ENCODE results near the gene KBTBD4. TPM values are rescaled to one million over a fixed set of nuclear protein-coding genes. Genes with fewer than 3 reads are reported as not detected.

The KBTBD4 gene
- total RNA-seq, 2 donors from 2014 or later, result 26.8 to 30.6 TPM

DNA sequence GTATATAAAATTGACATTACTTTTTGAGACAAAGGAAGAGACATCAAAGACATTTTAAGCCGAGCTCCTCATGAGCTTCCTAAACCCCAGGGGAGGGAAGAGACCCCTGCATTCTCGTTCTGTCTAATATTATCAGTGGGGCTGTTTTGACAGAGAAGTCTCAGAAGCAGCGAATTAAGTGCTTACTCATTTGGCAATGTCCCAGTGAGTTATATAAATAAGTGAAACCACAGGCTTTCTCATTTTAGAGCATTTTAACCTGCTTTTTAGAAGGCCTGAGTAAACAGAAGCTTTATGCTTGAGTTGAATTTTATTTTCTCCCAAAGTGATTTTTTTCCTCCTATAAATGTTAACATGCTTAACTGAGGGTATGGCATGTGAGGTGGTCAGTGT is 38.6 kb upstream of the KBTBD4 start:
- intact Hi-C loops (cut with DNase I), result no loop called here
- 38% methylated on average over 3 of the region's 3 CpGs for WGBS
- H3K9me3 ChIP-seq, result no peaks in the 10 kb centered on the region
- TF ChIP-seq, protein P1, sequence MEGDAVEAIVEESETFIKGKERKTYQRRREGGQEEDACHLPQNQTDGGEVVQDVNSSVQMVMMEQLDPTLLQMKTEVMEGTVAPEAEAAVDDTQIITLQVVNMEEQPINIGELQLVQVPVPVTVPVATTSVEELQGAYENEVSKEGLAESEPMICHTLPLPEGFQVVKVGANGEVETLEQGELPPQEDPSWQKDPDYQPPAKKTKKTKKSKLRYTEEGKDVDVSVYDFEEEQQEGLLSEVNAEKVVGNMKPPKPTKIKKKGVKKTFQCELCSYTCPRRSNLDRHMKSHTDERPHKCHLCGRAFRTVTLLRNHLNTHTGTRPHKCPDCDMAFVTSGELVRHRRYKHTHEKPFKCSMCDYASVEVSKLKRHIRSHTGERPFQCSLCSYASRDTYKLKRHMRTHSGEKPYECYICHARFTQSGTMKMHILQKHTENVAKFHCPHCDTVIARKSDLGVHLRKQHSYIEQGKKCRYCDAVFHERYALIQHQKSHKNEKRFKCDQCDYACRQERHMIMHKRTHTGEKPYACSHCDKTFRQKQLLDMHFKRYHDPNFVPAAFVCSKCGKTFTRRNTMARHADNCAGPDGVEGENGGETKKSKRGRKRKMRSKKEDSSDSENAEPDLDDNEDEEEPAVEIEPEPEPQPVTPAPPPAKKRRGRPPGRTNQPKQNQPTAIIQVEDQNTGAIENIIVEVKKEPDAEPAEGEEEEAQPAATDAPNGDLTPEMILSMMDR (IDR thresholded peaks at IDR 0.05), result no peak
- TF ChIP-seq POLR2AphosphoS5 (IDR thresholded peaks at IDR 0.05), result no peak
- TF ChIP-seq POLR2A (IDR thresholded peaks at IDR 0.05), result no peak
- H3K36me3 ChIP-seq, result no peaks in the 10 kb centered on the region
- no peaks in the 10 kb centered on the region for H3K4me1 ChIP-seq (replicated peaks)
- no peak for DNase-seq (ENCODE audit: low spot score)
- H3K27ac ChIP-seq, result no peak overlapping the region
- H3K4me3 ChIP-seq, result no peak overlapping the region
- no peaks in the 10 kb centered on the region for H3K27me3 ChIP-seq (replicated peaks; ENCODE audit: insufficient read depth)

DNA sequence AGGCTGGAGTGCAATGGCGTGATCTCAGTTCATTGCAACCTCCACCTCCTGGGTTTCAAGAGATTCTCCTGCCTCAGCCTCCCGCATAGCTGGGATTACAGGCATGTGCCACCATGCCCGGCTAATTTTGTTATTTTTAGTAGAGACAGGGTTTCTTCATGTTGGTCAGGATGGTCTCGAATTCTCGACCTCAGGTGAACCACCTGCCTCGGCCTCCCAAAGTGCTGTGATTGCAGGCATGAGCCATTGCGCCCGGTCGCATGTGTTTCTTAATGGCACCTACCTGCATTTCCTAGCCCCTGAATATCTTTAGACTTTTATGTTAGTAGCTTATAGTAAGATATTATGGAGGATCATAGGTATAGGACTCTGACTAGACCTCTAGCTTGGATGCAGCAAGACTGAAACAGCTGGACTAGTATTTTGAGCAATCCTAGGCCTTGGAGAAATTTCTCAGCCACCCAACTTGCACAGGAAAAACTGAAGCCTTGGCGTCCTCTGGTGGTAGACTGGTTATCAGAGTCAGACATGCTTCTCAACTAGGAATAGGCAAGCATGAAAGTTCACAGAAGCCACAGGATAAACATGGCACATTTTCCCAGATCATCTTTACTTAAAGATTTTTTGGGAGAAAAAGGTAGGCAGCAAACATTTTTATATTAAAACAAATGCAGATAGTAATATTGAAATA is 38.1 kb upstream of the KBTBD4 start:
- no peaks in the 10 kb centered on the region for H3K27me3 ChIP-seq (replicated peaks; ENCODE audit: insufficient read depth)
- H3K4me1 ChIP-seq (replicated peaks), result no peaks in the 10 kb centered on the region
- no peaks in the 10 kb centered on the region for H3K36me3 ChIP-seq
- intact Hi-C loops (cut with DNase I), result no loop called here
- H3K9me3 ChIP-seq, result no peaks in the 10 kb centered on the region
- TF ChIP-seq POLR2A (IDR thresholded peaks at IDR 0.05), result no peak
- TF ChIP-seq, protein P1 (IDR thresholded peaks at IDR 0.05), result peak in 2 of 4 experiments; percentile 41 to 45
- no peak overlapping the region for H3K27ac ChIP-seq
- H3K4me3 ChIP-seq, result no peak overlapping the region
- no peak for DNase-seq (ENCODE audit: low spot score)
- WGBS, result 84% methylated on average over 10 of the region's 10 CpGs

DNA sequence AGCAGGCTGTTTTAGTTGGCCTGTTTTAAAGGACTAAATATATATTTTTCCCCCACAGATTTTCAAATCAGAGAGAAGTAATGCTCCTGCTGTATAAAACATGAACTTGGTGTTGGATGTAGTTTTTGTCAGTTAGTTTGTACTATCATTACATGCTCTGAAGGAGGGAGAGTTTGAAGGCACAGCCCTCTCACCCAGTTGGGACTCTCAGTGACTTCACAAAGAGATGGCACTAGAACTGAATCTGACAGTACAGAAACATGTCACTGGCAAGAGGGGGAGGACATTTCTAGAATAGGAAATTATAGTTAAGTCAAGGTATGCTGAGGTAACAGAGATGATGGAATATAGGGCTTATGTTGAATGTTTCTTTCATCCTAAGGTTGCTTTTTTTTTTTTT is 36.5 kb upstream of the KBTBD4 start:
- Histone ChIP-seq H3K27ac (no peak overlapping the region), H3K27me3 (replicated peaks; ENCODE audit: insufficient read depth) (no peaks in the 10 kb centered on the region), H3K4me3 (no peak overlapping the region), H3K9me3 (no peaks in the 10 kb centered on the region), H3K36me3 (no peaks in the 10 kb centered on the region), H3K4me1 (replicated peaks) (no peaks in the 10 kb centered on the region)
- TF ChIP-seq POLR2A (IDR thresholded peaks at IDR 0.05) (no peak), POLR2AphosphoS5 (IDR thresholded peaks at IDR 0.05) (no peak)
- TF ChIP-seq, protein P1 (IDR thresholded peaks at IDR 0.05), result no peak
- DNase-seq (ENCODE audit: low spot score), result no peak
- intact Hi-C loops (cut with DNase I), result no loop called here

DNA sequence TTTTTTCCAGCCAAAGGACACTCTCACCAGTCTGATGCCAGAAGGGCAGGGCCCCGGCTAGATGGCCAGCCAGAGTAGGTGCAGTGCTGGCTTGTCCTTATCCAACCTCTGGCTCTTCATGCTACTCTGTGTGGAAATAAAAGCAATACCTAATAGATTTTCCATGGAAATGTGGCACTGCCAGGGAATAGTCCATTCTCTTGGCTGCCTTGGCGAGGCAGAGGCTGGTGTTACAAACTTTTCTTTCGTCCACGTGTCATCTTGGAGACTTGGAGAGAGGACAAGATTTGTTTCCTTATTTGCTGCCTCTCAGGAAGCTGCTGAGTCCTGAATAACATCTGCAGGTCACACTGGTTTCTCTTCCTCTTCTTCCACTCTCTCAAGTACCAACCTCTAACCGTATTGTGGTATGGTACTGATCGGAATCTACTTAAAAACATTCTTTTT is 32.6 kb upstream of the KBTBD4 start:
- Histone ChIP-seq H3K36me3 (no peaks in the 10 kb centered on the region), H3K4me3 (no peak overlapping the region), H3K4me1 (replicated peaks) (no peaks in the 10 kb centered on the region), H3K27me3 (replicated peaks; ENCODE audit: insufficient read depth) (no peaks in the 10 kb centered on the region), H3K27ac (no peak overlapping the region), H3K9me3 (no peaks in the 10 kb centered on the region)
- no peak for DNase-seq (ENCODE audit: low spot score)
- 66% methylated on average over 6 of the region's 6 CpGs for WGBS
- no peak for TF ChIP-seq POLR2AphosphoS5 (IDR thresholded peaks at IDR 0.05)
- no peak for TF ChIP-seq POLR2A (IDR thresholded peaks at IDR 0.05)
- TF ChIP-seq, protein P1 (IDR thresholded peaks at IDR 0.05), result no peak
- intact Hi-C loops (cut with DNase I), result no loop called here

DNA sequence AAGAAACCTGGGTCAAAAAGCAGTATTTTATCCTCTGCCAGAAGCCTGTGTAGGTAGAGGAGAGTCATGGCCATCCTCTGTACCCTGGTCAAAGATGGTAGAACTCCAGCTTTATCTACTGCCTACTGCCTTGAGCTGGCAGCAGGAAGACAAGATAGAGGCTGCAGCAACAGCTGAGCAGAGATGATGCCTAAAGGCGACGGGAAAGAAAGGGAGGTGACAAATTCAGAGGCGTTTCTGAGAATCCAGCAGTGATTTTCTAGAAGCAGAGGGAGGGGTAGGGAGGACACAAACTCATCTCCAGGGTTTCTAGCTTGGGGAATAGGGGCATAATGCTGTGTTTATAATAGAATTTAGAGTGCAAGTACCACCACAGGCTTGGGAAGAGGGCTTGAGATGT is 30.9 kb upstream of the KBTBD4 start:
- TF ChIP-seq, protein P1 (IDR thresholded peaks at IDR 0.05), result no peak
- TF ChIP-seq POLR2A (IDR thresholded peaks at IDR 0.05), result no peak
- no peak for TF ChIP-seq POLR2AphosphoS5 (IDR thresholded peaks at IDR 0.05)
- Histone ChIP-seq H3K4me1 (replicated peaks) (no peaks in the 10 kb centered on the region), H3K4me3 (no peak overlapping the region), H3K27me3 (replicated peaks; ENCODE audit: insufficient read depth) (no peaks in the 10 kb centered on the region), H3K36me3 (no peaks in the 10 kb centered on the region), H3K27ac (no peak overlapping the region), H3K9me3 (no peaks in the 10 kb centered on the region)
- 72% methylated on average over 3 of the region's 3 CpGs for WGBS
- intact Hi-C loops (cut with DNase I), result no loop called here
- DNase-seq (ENCODE audit: low spot score), result no peak

Data from prostate gland (tissue), 2 donors.